Measurements from ENCODE around the gene DNAH7. TPM values are rescaled to one million over a fixed set of nuclear protein-coding genes. Genes with fewer than 3 reads are reported as not detected.

Gene DNAH7
- total RNA-seq, 1 experiment from 2014 or later: 0.09 TPM

DNA sequence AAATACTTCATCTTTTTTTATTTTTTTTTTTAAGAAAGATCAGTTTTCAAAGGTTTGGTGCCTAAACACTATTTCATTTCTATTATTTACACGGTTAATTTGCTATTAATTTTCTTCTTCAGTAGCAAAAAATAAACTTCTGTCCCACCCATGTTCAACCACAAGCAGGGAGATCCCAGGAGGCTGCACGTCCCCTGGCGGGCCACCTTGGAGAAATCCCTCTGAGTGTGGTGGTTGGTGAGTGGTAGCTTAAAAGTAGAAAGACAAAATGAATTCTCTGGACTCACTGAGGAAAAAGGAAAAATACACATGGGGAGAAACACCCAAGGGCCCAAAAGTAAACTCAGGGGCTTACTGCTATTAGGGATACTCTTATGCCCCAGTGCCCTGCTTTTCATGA lies 143.5 kb downstream of the DNAH7 start:
- no peak overlapping the region; a peak in 1 of 7 replicates for H3K27ac Mint-ChIP-seq
- no CpG with 5 or more reads among the region's 3 CpGs for WGBS (ENCODE audit: extremely low coverage, insufficient read length, low lambda C conversion rate)

More for the DNA sequence above, 143.5 kb downstream of the DNAH7 start:
- Histone ChIP-seq H2AFZ (ENCODE audit: low read length) (no peak overlapping the region), H3K9me3 (ENCODE audit: control insufficient read depth, low read depth, low read length) (no peaks in the 10 kb centered on the region), H2BK5ac (ENCODE audit: insufficient read length, low read length) (no peak overlapping the region), H3K79me1 (ENCODE audit: insufficient read depth, low read depth, low read length, poor library complexity, severe bottlenecking) (no peaks in the 10 kb centered on the region), H4K20me1 (ENCODE audit: control insufficient read depth, insufficient read depth, insufficient read length) (no peaks in the 10 kb centered on the region), H3K4me2 (ENCODE audit: insufficient read depth, insufficient read length, low read length) (no peak overlapping the region), H3K23ac (ENCODE audit: insufficient read length, low read depth, low read length) (no peak overlapping the region), H3K4me1 (ENCODE audit: insufficient read depth, low read length) (no peaks in the 10 kb centered on the region), H3K23me2 (ENCODE audit: insufficient read length, low read depth, low read length, poor library complexity, severe bottlenecking) (no peaks in the 10 kb centered on the region), H2AK5ac (ENCODE audit: insufficient read length, low read length) (no peak overlapping the region), H2BK120ac (ENCODE audit: low read depth, low read length, poor library complexity, severe bottlenecking) (no peak overlapping the region), H3K14ac (ENCODE audit: insufficient read depth, low read length) (no peak overlapping the region), H3K18ac (ENCODE audit: insufficient read length, low read depth, low read length) (no peak overlapping the region), H2BK20ac (ENCODE audit: low read depth, low read length, poor library complexity, severe bottlenecking) (no peak overlapping the region), H3K27ac (ENCODE audit: insufficient read length, low read depth, low read length) (no peak overlapping the region), H3K27me3 (ENCODE audit: insufficient read depth, low read length) (no peaks in the 10 kb centered on the region), H4K8ac (replicated peaks; ENCODE audit: insufficient read length, low read depth, low read length) (no peak overlapping the region), H3K4ac (ENCODE audit: low read depth, low read length) (no peak overlapping the region), H3K79me2 (ENCODE audit: insufficient read depth, low read length) (no peaks in the 10 kb centered on the region), H3K9ac (ENCODE audit: extremely low read depth, insufficient read length, low read length) (no peak overlapping the region), H4K91ac (ENCODE audit: insufficient read length, low read depth, low read length) (no peak overlapping the region), H2BK12ac (ENCODE audit: insufficient read length, low read depth, low read length) (no peak overlapping the region), H4K5ac (ENCODE audit: insufficient read length, low read depth, low read length) (no peak overlapping the region), H2BK15ac (ENCODE audit: low read depth, low read length) (no peak overlapping the region), H3T11ph (ENCODE audit: low read length) (no peak overlapping the region), H3K56ac (ENCODE audit: insufficient read length, low read depth, low read length) (no peak overlapping the region)
- no peak for DNase-seq
- Mint-ChIP-seq H3K4me3 (no peak overlapping the region), H3K36me3 (ENCODE audit: insufficient read depth in 1 of 3, low read depth in 3 of 3) (peaks cover 0 to 2% (median 0%) of the 10 kb centered on the region in 3 experiments; a peak in 1 of 7 replicates), H3K4me1 (no peaks in the 10 kb centered on the region), H3K9me3 (no peaks in the 10 kb centered on the region; a peak in 1 of 5 replicates), H3K27me3 (ENCODE audit: low read depth) (no peaks in the 10 kb centered on the region)
- TF ChIP-seq, protein P1, sequence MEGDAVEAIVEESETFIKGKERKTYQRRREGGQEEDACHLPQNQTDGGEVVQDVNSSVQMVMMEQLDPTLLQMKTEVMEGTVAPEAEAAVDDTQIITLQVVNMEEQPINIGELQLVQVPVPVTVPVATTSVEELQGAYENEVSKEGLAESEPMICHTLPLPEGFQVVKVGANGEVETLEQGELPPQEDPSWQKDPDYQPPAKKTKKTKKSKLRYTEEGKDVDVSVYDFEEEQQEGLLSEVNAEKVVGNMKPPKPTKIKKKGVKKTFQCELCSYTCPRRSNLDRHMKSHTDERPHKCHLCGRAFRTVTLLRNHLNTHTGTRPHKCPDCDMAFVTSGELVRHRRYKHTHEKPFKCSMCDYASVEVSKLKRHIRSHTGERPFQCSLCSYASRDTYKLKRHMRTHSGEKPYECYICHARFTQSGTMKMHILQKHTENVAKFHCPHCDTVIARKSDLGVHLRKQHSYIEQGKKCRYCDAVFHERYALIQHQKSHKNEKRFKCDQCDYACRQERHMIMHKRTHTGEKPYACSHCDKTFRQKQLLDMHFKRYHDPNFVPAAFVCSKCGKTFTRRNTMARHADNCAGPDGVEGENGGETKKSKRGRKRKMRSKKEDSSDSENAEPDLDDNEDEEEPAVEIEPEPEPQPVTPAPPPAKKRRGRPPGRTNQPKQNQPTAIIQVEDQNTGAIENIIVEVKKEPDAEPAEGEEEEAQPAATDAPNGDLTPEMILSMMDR (conservative IDR thresholded peaks at IDR 0.05): no peak

Data from H9 (cell line).